ENCODE results near the gene PDPN.

DNA sequence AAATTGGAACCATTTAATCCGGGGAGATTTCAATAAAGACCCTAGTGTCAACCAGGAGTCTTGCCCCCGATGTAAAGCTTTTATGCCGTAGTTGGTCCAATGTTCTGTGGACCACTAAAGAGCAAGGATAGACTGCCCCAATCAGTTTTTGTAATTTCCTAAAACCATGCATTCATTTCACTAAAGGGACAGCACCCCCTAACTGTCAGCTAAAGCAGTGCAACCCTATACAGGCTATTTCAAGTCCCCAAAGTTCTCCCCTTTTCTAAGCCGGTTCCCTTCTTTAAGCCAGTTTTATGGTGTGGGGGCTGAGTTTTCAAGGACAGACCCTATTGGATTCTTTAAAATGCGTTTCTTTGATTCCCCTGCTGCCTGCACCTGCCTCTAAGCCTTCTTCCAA is 12.7 kb upstream of the PDPN start:
- no peak for TF ChIP-seq POLR2AphosphoS5 (IDR thresholded peaks at IDR 0.05)
- TF ChIP-seq POLR2A (IDR thresholded peaks at IDR 0.05), result no peak
- TF ChIP-seq, protein P1, sequence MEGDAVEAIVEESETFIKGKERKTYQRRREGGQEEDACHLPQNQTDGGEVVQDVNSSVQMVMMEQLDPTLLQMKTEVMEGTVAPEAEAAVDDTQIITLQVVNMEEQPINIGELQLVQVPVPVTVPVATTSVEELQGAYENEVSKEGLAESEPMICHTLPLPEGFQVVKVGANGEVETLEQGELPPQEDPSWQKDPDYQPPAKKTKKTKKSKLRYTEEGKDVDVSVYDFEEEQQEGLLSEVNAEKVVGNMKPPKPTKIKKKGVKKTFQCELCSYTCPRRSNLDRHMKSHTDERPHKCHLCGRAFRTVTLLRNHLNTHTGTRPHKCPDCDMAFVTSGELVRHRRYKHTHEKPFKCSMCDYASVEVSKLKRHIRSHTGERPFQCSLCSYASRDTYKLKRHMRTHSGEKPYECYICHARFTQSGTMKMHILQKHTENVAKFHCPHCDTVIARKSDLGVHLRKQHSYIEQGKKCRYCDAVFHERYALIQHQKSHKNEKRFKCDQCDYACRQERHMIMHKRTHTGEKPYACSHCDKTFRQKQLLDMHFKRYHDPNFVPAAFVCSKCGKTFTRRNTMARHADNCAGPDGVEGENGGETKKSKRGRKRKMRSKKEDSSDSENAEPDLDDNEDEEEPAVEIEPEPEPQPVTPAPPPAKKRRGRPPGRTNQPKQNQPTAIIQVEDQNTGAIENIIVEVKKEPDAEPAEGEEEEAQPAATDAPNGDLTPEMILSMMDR (IDR thresholded peaks at IDR 0.05), result no peak

All from breast epithelium (tissue), 3 donors.